RWPE1 (cell line): ENCODE results near the gene MYO15A.

Experiments
- CTCF ChIA-PET: fragments of 350-600 bp; sonication (Branson Sonifier 250); formaldehyde crosslinking; extraction: SDS; loops from one replicate; lab custom pipeline; 2021; lab: Yijun Ruan, JAX
- POLR2A ChIA-PET: fragments of 400-600 bp; formaldehyde crosslinking; extraction: SDS; loops from one replicate; lab custom pipeline; 2020; ENCODE audit warnings: antibody characterized with exemption; ENCODE audit not compliant: low non-redundant PET; lab: Yijun Ruan, JAX
- DNase-seq: peaks from one replicate; pipeline ENCODE4 v3.0.0; 2012; ENCODE audit warnings: low spot score
- H3K27ac ChIP-seq: fragments of 450-650 bp; 2 replicates; pipeline ENCODE4 v1.5.1; 2017
- TF ChIP-seq, protein P1 (sequence below): fragments of 450-650 bp; conservative IDR thresholded peaks from 2 replicates; pipeline ENCODE4 v1.5.1; 2017; ENCODE audit warnings: low read depth, mild to moderate bottlenecking

MYO15A gene, protein sequence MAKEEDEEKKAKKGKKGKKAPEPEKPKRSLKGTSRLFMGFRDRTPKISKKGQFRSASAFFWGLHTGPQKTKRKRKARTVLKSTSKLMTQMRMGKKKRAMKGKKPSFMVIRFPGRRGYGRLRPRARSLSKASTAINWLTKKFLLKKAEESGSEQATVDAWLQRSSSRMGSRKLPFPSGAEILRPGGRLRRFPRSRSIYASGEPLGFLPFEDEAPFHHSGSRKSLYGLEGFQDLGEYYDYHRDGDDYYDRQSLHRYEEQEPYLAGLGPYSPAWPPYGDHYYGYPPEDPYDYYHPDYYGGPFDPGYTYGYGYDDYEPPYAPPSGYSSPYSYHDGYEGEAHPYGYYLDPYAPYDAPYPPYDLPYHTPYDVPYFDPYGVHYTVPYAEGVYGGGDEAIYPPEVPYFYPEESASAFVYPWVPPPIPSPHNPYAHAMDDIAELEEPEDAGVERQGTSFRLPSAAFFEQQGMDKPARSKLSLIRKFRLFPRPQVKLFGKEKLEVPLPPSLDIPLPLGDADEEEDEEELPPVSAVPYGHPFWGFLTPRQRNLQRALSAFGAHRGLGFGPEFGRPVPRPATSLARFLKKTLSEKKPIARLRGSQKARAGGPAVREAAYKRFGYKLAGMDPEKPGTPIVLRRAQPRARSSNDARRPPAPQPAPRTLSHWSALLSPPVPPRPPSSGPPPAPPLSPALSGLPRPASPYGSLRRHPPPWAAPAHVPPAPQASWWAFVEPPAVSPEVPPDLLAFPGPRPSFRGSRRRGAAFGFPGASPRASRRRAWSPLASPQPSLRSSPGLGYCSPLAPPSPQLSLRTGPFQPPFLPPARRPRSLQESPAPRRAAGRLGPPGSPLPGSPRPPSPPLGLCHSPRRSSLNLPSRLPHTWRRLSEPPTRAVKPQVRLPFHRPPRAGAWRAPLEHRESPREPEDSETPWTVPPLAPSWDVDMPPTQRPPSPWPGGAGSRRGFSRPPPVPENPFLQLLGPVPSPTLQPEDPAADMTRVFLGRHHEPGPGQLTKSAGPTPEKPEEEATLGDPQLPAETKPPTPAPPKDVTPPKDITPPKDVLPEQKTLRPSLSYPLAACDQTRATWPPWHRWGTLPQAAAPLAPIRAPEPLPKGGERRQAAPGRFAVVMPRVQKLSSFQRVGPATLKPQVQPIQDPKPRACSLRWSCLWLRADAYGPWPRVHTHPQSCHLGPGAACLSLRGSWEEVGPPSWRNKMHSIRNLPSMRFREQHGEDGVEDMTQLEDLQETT (N-terminal part only)

DNA sequence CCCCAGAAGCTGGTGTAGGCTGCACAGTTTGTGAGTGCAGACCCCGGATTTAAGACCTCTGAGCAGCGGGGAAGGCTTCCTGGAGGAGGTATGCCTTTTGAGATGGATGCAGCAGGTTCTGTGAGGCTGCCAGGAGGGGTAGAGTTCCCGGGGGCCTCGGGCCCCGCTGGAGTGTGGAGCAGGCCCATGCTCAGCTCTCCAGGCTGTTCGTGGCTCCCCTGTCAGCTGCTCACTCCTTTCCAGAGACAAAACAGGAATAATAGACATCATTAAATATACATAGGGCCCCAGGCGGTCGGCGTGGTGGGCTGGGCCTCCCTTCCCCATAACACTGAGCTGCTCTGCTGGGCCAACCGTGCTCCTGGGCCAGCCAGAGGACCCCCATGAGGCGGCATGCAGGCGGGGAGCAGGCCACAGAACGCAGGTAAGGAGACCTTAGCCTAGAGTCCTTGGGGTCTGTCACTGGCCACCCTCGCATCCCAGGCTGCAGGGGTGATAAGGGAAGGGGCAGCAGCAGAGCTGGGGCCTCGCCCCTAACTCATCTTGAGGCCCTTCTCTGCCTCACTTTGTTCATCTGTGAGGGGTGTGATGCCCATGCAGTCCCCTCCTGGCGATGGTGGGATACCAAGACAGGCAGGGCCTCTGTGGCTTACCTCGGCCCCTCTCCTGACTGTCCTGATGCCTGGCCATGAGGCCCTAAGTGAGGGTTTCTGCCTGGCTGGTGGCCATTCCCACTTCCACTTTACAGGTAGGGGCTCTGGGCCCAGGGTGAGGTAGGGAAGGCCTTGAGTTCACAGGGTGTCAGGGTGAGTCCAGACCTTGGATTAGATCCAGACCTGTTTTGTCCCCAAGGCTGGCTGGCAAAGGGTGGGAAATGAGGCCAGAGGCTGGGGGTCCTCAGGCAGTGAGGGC, at the start of gene MYO15A:
Gene MYO15A (plus strand): TSS at position 356 of the 912 bp plus-strand sequence. CDS start 10,045 bp downstream, outside the sequence.
- TF ChIP-seq, protein P1, sequence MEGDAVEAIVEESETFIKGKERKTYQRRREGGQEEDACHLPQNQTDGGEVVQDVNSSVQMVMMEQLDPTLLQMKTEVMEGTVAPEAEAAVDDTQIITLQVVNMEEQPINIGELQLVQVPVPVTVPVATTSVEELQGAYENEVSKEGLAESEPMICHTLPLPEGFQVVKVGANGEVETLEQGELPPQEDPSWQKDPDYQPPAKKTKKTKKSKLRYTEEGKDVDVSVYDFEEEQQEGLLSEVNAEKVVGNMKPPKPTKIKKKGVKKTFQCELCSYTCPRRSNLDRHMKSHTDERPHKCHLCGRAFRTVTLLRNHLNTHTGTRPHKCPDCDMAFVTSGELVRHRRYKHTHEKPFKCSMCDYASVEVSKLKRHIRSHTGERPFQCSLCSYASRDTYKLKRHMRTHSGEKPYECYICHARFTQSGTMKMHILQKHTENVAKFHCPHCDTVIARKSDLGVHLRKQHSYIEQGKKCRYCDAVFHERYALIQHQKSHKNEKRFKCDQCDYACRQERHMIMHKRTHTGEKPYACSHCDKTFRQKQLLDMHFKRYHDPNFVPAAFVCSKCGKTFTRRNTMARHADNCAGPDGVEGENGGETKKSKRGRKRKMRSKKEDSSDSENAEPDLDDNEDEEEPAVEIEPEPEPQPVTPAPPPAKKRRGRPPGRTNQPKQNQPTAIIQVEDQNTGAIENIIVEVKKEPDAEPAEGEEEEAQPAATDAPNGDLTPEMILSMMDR = no peak
- CTCF ChIA-PET = no interaction called here
- POLR2A ChIA-PET = no interaction called here
- no peak for DNase-seq
- H3K27ac ChIP-seq = peak within 1 kb of the TSS; percentile 31

DNA sequence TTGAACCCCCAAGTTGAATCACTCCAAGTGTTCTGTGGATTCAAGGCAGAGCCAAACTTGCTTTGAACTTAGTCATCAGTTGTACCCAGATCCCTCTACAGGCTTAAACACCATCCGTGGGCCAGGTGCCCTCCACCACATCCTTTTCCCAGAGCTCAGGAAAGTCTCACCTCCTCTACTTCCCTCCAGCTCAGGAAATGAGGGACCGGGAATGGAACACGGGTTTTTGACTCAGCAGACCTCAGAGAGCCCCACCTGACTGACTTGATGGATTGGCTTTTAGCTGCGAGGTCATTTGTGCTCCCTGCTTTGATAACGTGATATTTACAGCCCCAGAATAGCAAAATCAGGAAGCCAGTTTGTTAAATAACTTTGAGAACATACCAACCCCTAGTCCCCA, 49.3 kb upstream of the MYO15A start:
- CTCF ChIA-PET = no interaction called here
- peak overlapping the region; percentile 16 for H3K27ac ChIP-seq
- POLR2A ChIA-PET = no interaction called here
- no peak for DNase-seq
- TF ChIP-seq, protein P1 = no peak

DNA sequence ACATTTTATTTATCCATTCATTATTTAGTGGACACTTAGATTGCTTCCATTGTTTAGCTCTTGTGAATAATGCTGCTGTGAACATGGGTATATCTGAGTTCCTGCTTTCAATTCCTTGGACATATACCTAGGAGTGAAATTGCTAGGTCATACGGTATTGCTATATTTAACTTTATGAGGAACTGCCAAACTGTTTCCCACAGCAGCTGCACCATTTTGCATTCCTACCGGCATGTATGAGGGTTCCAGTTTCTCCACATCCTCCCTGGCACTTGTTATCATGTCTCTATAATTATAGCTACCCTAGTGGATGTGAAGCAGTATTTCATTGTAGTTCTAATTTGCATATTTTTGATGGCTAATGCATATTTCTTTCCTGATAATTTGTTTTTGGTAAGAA, 44.5 kb upstream of the MYO15A start:
- CTCF ChIA-PET = interaction anchor here (0.7 kb wide), 1 partner anchor 197 kb away, joined by 3 read pairs; the partner anchor contains the start of gene MIEF2
- TF ChIP-seq, protein P1 = no peak
- no peak for DNase-seq
- H3K27ac ChIP-seq = no peak overlapping the region
- POLR2A ChIA-PET = no interaction called here

DNA sequence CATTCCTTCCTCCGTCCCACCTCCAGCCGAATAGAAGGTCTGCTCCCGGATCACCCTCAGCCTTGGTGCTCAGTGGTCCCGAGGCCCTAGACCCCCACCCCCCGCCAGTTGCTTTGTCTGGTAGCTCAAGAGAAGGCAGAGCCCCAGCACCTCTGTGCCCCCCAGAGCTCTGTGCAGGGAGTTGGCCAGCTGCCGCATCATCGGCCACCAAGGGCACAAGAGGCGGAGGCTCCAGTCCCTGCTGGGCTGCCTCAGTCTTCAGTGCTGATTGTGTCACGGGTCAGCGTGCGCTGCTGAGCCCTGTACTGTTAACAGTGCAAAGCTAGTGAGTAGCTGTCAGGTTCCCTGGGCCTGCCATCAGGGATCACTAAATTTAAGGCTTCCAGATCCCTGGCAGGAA, 43.0 kb upstream of the MYO15A start:
- TF ChIP-seq, protein P1 = no peak
- no peak for DNase-seq
- H3K27ac ChIP-seq = no peak overlapping the region
- ChIA-PET CTCF (no interaction called here), POLR2A (no interaction called here)

DNA sequence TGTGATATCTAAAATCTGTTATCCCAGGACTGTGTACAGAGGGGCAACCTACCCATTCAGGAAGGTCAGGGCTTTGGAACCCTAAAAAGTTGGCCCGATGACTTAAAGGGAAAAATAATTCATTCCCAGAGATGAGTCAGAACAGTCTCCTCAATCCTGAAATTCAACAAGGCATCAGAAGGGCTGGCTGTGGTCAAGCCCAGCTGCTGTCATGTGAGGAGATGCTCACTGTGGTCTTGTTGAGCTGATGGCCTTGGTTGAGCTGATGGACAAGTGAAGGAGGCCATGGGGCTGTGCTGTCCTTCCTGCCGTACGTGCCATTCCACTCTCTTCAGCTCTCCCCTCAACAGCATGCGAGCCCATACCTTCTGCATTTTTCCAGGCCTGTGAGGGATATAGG, 41.7 kb upstream of the MYO15A start:
- no peak for DNase-seq
- ChIA-PET CTCF (no interaction called here), POLR2A (no interaction called here)
- no peak overlapping the region for H3K27ac ChIP-seq
- TF ChIP-seq, protein P1 = no peak
